ENCODE results near the gene DOK5. TPM values are rescaled to one million over a fixed set of nuclear protein-coding genes. Genes with fewer than 3 reads are reported as not detected.

Gene DOK5
- total RNA-seq, 4 donors from 2014 or later, result 1.4 to 9.8 TPM; not detected in 2

DNA sequence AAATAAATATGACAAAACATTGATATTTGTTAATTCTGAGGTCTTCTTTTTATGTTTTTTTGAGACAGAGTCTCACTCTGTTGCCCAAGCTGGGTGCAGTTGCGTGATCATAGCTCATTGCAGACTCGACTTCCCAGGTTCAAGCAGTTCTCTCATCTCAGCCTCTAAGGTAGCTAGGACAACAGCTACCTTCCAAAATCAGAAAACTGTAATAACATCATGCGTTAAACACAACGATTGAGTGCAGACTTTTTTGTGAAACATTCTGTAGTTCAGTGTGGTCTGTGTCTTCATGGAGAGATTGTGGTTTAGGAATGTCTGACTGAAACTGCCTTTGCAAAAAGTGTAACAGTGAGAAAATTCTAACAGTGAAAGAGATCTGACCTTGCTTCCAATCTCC, 16.1 kb upstream of the DOK5 start:
- intact Hi-C loops (cut with DNase I; ENCODE audit: low total_unique reads), result no loop called here
- Histone ChIP-seq H3K27ac (no peak overlapping the region), H3K9me3 (no peaks in the 10 kb centered on the region), H3K4me3 (no peak overlapping the region), H3K4me1 (no peaks in the 10 kb centered on the region), H3K36me3 (no peaks in the 10 kb centered on the region), H3K27me3 (no peaks in the 10 kb centered on the region)
- no peak for DNase-seq
- TF ChIP-seq, protein P1, sequence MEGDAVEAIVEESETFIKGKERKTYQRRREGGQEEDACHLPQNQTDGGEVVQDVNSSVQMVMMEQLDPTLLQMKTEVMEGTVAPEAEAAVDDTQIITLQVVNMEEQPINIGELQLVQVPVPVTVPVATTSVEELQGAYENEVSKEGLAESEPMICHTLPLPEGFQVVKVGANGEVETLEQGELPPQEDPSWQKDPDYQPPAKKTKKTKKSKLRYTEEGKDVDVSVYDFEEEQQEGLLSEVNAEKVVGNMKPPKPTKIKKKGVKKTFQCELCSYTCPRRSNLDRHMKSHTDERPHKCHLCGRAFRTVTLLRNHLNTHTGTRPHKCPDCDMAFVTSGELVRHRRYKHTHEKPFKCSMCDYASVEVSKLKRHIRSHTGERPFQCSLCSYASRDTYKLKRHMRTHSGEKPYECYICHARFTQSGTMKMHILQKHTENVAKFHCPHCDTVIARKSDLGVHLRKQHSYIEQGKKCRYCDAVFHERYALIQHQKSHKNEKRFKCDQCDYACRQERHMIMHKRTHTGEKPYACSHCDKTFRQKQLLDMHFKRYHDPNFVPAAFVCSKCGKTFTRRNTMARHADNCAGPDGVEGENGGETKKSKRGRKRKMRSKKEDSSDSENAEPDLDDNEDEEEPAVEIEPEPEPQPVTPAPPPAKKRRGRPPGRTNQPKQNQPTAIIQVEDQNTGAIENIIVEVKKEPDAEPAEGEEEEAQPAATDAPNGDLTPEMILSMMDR (IDR thresholded peaks at IDR 0.05), result no peak
- TF ChIP-seq POLR2A (IDR thresholded peaks at IDR 0.05), result no peak

DNA sequence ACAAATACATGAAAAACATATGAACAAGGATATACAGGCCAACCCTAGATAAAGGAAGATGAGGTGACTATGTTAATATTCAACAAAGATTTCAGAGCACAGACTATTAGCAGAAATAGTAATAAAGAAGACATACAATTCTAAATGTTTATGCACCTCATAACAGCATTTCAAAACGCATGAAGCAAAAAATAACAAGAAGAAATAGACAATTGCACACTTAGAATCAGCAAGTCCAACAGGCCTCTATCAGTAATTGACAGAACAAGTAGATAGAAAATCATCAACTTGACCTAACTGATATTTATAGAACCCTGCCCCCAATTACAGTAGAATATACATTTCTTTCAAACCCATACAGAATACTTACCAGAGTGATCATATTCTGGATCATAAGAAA, 11.4 kb upstream of the DOK5 start:
- no peak for TF ChIP-seq POLR2A (IDR thresholded peaks at IDR 0.05)
- TF ChIP-seq, protein P1 (IDR thresholded peaks at IDR 0.05), result no peak
- H3K9me3 ChIP-seq, result no peaks in the 10 kb centered on the region
- no peak overlapping the region for H3K4me3 ChIP-seq
- no peaks in the 10 kb centered on the region for H3K36me3 ChIP-seq
- H3K27ac ChIP-seq, result no peak overlapping the region
- H3K27me3 ChIP-seq, result no peaks in the 10 kb centered on the region
- DNase-seq, result no peak
- intact Hi-C loops (cut with DNase I; ENCODE audit: low total_unique reads), result no loop called here
- H3K4me1 ChIP-seq, result no peaks in the 10 kb centered on the region

DNA sequence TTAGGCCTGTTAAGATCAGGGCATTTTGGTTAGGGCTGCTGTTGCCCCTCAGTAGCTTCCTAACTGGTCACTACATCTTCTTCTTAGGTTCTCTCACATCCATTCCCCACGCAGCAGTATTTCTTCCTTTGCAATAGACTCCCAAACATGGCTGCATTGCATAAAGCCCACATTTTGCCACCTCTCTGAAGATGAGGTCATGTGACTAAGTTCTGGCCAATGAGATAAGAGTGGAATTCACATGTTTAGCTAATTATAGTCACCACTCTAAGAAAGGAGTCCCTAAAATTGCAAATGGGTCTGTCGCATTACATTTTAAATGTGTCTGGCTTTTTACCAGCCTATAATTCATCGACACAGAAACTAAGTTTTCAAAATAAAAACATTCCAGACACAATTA, 9.3 kb upstream of the DOK5 start:
- H3K36me3 ChIP-seq, result no peaks in the 10 kb centered on the region

DNA sequence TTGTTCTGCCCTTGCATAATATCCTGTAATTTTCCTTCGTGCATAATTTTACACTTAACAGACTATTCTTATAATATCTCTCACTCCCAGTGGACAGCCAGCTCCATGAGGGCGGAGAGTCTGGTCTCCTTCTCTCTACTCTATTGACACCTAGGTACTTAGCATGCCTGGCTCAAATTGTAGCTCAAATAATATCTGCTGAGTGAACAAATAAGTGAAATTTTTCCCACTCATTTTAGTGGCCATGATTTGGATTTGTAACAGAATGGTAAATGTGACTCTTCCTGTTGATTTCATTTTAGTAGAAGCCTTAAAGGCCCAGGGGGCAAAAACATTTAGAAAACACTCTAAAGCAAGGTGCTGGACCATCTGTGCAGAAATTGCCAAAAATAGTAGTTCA, 7.8 kb upstream of the DOK5 start:
- no peaks in the 10 kb centered on the region for H3K27me3 ChIP-seq
- no peaks in the 10 kb centered on the region for H3K4me1 ChIP-seq
- H3K4me3 ChIP-seq, result no peak overlapping the region
- no peak for DNase-seq
- no peaks in the 10 kb centered on the region for H3K36me3 ChIP-seq
- no peaks in the 10 kb centered on the region for H3K9me3 ChIP-seq
- H3K27ac ChIP-seq, result no peak overlapping the region
- intact Hi-C loops (cut with DNase I; ENCODE audit: low total_unique reads), result no loop called here
- no peak for TF ChIP-seq POLR2A (IDR thresholded peaks at IDR 0.05)
- TF ChIP-seq, protein P1 (IDR thresholded peaks at IDR 0.05), result no peak

More for the DNA sequence above, 9.3 kb upstream of the DOK5 start:
- Histone ChIP-seq H3K27ac (no peak overlapping the region), H3K4me3 (no peak overlapping the region), H3K4me1 (no peaks in the 10 kb centered on the region), H3K27me3 (no peaks in the 10 kb centered on the region), H3K9me3 (no peaks in the 10 kb centered on the region)
- TF ChIP-seq, protein P1 (IDR thresholded peaks at IDR 0.05), result no peak
- TF ChIP-seq POLR2A (IDR thresholded peaks at IDR 0.05), result no peak
- no peak for DNase-seq
- intact Hi-C loops (cut with DNase I; ENCODE audit: low total_unique reads), result no loop called here

DNA sequence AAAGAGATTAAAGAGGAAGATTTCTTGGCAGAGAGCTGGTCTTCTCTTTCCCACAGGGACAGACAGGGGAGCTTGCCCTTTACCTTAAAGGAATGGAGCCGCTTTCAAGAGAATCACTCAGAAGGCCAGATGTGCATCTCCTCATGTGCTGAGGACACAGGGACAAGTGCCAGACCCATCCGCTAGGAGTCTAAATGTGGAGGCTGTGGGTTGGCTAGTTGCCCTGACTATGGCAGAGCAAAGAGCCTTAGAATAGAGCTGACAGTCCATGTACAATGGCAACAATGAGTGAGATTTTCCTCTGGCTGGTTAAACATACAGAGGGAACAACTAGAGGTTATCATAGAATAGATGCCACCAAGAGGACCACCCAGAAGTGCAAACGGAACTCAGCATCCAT, 7.3 kb upstream of the DOK5 start:
- DNase-seq, result no peak
- Histone ChIP-seq H3K27me3 (no peaks in the 10 kb centered on the region), H3K4me3 (no peak overlapping the region), H3K36me3 (no peaks in the 10 kb centered on the region), H3K9me3 (no peaks in the 10 kb centered on the region), H3K4me1 (no peaks in the 10 kb centered on the region), H3K27ac (no peak overlapping the region)
- no peak for TF ChIP-seq POLR2A (IDR thresholded peaks at IDR 0.05)
- TF ChIP-seq, protein P1 (IDR thresholded peaks at IDR 0.05), result no peak
- intact Hi-C loops (cut with DNase I; ENCODE audit: low total_unique reads), result no loop called here

All from uterus (tissue), 4 donors.